ENCODE data around the gene ASNSD1.

Gene ASNSD1

GRCh38 chr2:189681203-189681602 is 19.9 kb downstream of the ASNSD1 start:
- TF ChIP-seq CTCF (IDR thresholded peaks at IDR 0.05; ENCODE audit: low read depth, low read length) = no peak
- TF ChIP-seq EZH2phosphoT487 (IDR thresholded peaks at IDR 0.05; ENCODE audit: low read depth) = no peak
- no peaks in the 10 kb centered on the region for H3K79me2 ChIP-seq (ENCODE audit: low read length)
- no peak overlapping the region for H3K9ac ChIP-seq (ENCODE audit: low read length)
- H3K4me3 ChIP-seq (ENCODE audit: low read length) = no peak overlapping the region
- no peak overlapping the region for H3K27ac ChIP-seq (ENCODE audit: low read length)
- H2AFZ ChIP-seq (ENCODE audit: low read depth, low read length) = no peak overlapping the region
- H3K36me3 ChIP-seq (replicated peaks; ENCODE audit: low read depth, low read length) = peaks cover 4% of the 10 kb centered on the region
- no peaks in the 10 kb centered on the region for H3K27me3 ChIP-seq (ENCODE audit: low read depth, low read length)
- no peaks in the 10 kb centered on the region for H3K4me1 ChIP-seq (ENCODE audit: low read length)
- no peaks in the 10 kb centered on the region for H3K9me3 ChIP-seq (ENCODE audit: insufficient read depth, low read length)
- no peak overlapping the region for H3K4me2 ChIP-seq (ENCODE audit: low read length)
- no peaks in the 10 kb centered on the region for H4K20me1 ChIP-seq (ENCODE audit: insufficient read depth, low read length)

- H3K36me3 ChIP-seq (replicated peaks; ENCODE audit: low read depth, low read length) = no peaks in the 10 kb centered on the region
- no peak overlapping the region for H3K9ac ChIP-seq (ENCODE audit: low read length)
- TF ChIP-seq CTCF (IDR thresholded peaks at IDR 0.05; ENCODE audit: low read depth, low read length) (no peak), EZH2phosphoT487 (IDR thresholded peaks at IDR 0.05; ENCODE audit: low read depth) (no peak)
- no peak overlapping the region for H3K27ac ChIP-seq (ENCODE audit: low read length)
- H2AFZ ChIP-seq (ENCODE audit: low read depth, low read length) = no peak overlapping the region
- no peaks in the 10 kb centered on the region for H3K79me2 ChIP-seq (ENCODE audit: low read length)
- no peaks in the 10 kb centered on the region for H3K27me3 ChIP-seq (ENCODE audit: low read depth, low read length)
- H3K4me2 ChIP-seq (ENCODE audit: low read length) = no peak overlapping the region
- no peaks in the 10 kb centered on the region for H3K9me3 ChIP-seq (ENCODE audit: insufficient read depth, low read length)
- no peak overlapping the region for H3K4me3 ChIP-seq (ENCODE audit: low read length)
- no peaks in the 10 kb centered on the region for H3K4me1 ChIP-seq (ENCODE audit: low read length)
- H4K20me1 ChIP-seq (ENCODE audit: insufficient read depth, low read length) = no peaks in the 10 kb centered on the region
These were observed 20.6 kb downstream of the ASNSD1 start for GRCh38 chr2:189681903-189682302.

GRCh38 chr2:189683348-189683747 is 22.1 kb downstream of the ASNSD1 start:
- Histone ChIP-seq H4K20me1 (ENCODE audit: insufficient read depth, low read length) (no peaks in the 10 kb centered on the region), H3K9me3 (ENCODE audit: insufficient read depth, low read length) (no peaks in the 10 kb centered on the region), H3K4me1 (ENCODE audit: low read length) (no peaks in the 10 kb centered on the region), H3K4me3 (ENCODE audit: low read length) (no peak overlapping the region), H3K27ac (ENCODE audit: low read length) (no peak overlapping the region), H3K79me2 (ENCODE audit: low read length) (no peaks in the 10 kb centered on the region), H3K27me3 (ENCODE audit: low read depth, low read length) (no peaks in the 10 kb centered on the region), H3K36me3 (replicated peaks; ENCODE audit: low read depth, low read length) (no peaks in the 10 kb centered on the region), H3K4me2 (ENCODE audit: low read length) (no peak overlapping the region), H2AFZ (ENCODE audit: low read depth, low read length) (no peak overlapping the region), H3K9ac (ENCODE audit: low read length) (no peak overlapping the region)
- TF ChIP-seq CTCF (IDR thresholded peaks at IDR 0.05; ENCODE audit: low read depth, low read length) = no peak
- TF ChIP-seq EZH2phosphoT487 (IDR thresholded peaks at IDR 0.05; ENCODE audit: low read depth) = no peak

GRCh38 chr2:189684811-189685210 is 23.6 kb downstream of the ASNSD1 start:
- H3K27ac ChIP-seq (ENCODE audit: low read length) = no peak overlapping the region
- no peak for TF ChIP-seq CTCF (IDR thresholded peaks at IDR 0.05; ENCODE audit: low read depth, low read length)
- no peak for TF ChIP-seq EZH2phosphoT487 (IDR thresholded peaks at IDR 0.05; ENCODE audit: low read depth)
- no peaks in the 10 kb centered on the region for H4K20me1 ChIP-seq (ENCODE audit: insufficient read depth, low read length)
- H3K4me3 ChIP-seq (ENCODE audit: low read length) = no peak overlapping the region
- H3K4me1 ChIP-seq (ENCODE audit: low read length) = no peaks in the 10 kb centered on the region
- H2AFZ ChIP-seq (ENCODE audit: low read depth, low read length) = no peak overlapping the region
- no peaks in the 10 kb centered on the region for H3K27me3 ChIP-seq (ENCODE audit: low read depth, low read length)
- no peaks in the 10 kb centered on the region for H3K9me3 ChIP-seq (ENCODE audit: insufficient read depth, low read length)
- H3K79me2 ChIP-seq (ENCODE audit: low read length) = no peaks in the 10 kb centered on the region
- H3K36me3 ChIP-seq (replicated peaks; ENCODE audit: low read depth, low read length) = no peaks in the 10 kb centered on the region
- no peak overlapping the region for H3K9ac ChIP-seq (ENCODE audit: low read length)
- H3K4me2 ChIP-seq (ENCODE audit: low read length) = no peak overlapping the region
